GM21576 (cell line): ENCODE data around the gene HECTD4.
A peak's percentile ranks its signal among the peaks of the same experiment; 100 is the strongest.
"Not testable (repeated sequence)": the region's sequence is repeated elsewhere in the genome, so short reads cannot be mapped to it uniquely, and the experiment has no call there.

ENCODE experiments used
- ATAC-seq: cut with Tn5 transposase; IDR thresholded peaks from one replicate; pipeline ENCODE4 v1.9.1; 2021; ENCODE audit warnings: mild to moderate bottlenecking, moderate library complexity; ENCODE audit not compliant: unreplicated experiment

Gene HECTD4

DNA sequence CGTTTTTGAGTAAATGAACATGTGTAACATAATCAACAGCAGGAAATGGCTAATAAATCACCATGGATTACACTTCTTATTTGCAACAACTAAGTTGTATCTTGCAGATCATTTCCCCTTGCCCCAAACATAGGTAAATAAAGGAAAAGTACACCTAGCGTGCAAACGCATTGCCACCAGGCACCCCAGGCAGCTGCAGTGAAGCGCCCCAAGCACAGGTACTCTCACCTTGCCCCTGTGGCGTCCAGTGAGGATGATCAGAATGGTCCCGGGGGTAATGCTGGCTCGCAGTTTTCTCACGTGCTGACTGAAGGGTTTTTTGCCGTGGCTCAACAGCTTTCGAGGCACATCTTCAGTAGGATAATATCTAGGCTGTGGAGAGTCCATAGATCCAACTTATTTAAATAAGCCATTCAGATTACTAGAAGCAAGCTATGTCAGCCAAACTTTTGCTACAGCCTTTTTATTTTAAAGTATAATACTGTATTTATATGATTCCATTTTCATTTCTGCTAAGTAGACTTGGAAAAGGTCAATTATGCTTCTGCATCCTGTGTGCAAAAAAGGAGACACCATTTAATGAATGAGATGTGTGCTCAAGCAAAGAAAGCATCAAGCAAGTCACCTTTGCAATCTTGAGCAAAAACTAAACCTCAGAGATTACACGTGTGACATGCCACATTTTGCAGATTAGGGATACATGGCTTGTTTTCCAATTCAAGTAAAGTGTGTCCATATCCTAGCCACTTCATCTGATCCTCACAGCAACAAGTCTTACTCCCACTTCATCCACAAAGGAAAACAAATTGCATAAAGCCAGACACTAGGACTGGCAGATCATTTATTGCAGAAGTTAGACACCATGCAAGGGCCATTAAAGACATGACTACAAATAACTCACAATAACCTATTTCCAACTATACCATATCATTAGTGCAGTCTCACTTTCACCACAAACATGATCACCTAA lies 24.6 kb upstream of the HECTD4 start:
- ATAC-seq: no peak

DNA sequence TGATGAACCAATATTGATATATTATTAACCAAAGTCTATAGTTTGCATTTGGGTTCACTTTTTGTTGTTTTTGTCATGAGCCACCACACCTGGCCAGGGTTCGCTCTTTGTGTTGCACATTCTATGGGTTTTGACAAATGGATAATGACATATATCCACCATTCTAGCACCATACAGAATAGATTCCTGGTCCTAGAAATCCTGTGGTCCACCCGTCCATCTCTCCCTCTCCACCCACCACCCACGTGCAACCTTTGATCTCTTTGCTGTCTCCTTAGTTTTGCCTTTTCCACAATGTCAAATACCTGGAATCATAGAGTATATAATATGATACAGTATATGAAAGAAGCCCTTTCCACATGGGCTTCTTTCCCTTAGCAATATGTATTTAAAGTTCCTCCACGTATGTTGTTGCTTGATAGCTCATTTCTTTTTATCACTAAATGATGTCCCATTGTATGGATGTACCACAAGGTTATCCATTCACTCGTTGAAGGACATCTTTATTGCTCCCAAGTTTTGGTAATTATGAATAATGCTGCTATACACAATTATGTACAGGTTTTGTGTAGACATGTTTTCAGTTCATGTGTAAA lies 19.8 kb upstream of the HECTD4 start:
- no peak for ATAC-seq

DNA sequence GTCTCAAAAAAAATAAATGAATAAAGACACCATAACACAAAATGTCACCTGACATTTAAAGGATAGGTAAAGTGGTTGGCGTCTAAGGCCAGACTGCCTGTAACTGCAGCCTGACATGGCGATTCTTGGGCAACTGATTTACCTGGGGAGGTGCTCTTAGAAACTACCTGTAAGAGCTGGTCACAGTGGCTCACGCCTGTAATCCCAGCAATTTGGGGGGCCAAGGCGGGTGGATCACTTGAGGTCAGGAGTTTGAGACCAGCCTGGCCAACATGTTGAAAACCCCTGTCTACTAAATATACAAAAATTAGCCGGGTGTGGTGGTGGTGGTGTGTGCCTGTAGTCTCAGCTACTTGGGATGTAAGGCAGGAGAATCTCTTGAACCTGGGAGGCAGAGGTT lies 18.8 kb upstream of the HECTD4 start:
- ATAC-seq: no peak

DNA sequence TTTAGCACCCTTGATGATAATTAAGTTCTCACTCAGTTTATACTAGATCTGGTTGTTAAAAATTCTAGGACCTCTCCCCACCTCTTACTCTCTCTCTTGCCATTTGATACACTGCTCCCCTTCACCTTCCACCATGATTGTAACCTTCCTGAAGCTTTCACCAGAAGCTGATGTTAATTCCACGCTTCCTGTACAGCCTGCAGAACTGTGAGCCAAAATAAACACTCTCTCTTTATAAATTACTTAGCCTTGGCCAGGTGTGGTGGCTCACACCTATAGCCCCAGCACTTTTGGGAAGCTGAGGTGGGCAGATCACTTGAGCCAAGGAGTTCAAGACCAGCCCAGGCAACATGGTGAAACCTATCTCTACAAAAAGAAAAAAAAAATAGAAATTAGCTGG lies 11.1 kb upstream of the HECTD4 start:
- ATAC-seq: no peak

DNA sequence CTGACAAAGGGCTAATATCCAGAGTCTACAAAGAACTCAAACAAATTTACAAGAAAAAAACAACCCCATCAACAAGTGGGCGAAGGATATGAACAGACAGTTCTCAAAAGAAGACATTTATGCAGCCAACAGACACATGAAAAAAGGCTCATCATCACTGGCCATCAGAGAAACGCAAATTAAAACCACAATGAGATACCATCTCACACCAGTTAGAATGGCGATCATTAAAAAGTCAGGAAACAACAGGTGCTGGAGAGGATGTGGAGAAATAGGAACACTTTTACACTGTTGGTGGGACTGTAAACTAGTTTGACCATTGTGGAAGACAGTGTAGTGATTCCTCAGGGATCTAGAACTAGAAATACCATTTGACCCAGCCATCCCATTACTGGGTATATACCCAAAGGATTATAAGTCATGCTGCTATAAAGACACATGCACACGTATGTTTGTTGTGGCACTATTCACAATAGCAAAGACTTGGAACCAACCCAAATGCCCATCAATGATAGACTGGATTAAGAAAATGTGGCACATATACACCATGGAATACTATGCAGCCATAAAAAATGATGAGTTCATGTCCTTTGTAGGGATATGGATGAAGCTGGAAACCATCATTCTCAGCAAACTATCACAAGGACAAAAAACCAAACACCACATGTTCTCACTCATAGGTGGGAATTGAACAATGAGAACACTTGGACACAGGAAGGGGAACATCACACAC lies 7.9 kb upstream of the HECTD4 start:
- not testable (repeated sequence) for ATAC-seq

DNA sequence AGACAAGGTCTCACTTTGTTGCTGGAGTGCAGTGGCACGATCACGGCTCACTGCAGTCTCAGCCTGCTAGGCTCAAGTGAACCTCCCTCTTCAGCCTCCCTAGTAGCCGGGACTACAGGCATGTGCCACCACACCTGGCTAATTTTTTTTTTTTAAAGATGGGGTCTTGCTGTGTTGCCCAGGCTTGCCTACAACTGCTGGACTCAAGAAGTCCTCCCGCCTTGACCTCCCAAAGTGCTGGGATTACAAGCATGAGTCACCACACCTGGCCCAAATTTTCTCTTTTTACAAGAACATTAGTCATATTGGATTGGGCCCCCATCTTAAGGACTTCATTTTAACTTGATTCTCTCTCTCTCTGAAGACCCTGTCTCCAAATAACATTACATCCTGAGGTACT lies 7.0 kb upstream of the HECTD4 start:
- no peak for ATAC-seq

DNA sequence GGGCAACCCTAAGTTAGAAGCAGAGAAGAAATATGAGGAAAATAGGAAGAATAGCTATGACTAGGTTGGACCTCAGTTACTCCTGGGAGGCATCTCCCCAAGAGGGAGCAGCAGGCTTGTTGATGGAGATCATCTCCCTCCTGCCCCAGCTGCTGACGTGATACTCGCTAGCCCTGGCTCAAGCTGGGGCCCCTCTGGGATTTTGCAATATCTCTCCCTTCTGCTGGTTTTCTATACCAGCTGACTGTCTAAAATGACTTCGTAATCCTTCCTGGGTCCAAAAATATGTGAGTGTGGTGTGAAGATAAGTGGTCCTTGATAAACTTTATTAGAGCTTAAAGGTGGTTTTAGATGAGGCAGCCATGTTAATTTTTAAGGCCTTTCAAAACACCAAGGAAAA lies 4.5 kb upstream of the HECTD4 start:
- no peak for ATAC-seq

DNA sequence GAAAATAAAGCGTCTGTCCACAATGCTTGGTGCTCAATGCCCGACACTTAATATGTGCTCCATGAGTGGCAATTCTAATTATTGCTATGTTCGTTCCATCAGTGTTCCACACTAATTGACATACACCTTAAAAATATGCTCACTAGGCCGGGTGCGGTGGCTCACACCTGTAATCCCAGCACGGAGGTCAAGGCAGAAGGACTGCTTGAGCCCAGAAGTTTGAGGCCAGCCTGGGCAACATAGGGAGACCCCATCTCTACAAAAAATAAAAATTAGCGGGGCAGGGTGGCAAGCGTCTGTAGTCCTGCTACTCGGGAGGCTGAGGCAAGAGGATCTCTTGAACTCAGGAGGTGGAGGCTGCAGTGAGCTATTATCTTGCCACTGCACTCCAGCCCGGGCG lies 635 bp upstream of the HECTD4 start:
- ATAC-seq: no peak

DNA sequence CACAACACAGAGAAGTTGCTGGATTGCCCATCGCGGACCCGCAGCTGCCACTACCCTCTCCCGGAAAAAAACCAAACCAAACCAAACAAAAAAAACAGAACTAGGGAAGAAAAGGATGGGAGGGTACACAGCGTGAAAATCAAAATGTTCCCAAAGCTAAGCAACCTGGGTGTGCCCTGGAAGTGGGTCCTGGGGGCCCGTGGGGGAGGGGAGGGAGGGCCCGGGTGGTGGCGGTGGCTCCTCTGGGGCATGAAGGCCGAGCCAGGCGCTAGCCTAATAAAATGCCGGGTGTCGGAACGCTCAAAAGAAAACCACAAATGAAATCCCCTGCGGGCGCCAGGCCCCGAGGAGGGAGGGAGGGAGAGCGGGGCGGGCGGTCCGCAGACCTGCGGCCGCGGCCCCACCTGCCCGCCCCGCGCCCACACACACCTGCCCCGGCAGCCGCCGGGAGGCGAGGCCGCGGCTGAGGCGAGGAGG lies 787 bp downstream of the HECTD4 start:
- ATAC-seq: peak; percentile 34

DNA sequence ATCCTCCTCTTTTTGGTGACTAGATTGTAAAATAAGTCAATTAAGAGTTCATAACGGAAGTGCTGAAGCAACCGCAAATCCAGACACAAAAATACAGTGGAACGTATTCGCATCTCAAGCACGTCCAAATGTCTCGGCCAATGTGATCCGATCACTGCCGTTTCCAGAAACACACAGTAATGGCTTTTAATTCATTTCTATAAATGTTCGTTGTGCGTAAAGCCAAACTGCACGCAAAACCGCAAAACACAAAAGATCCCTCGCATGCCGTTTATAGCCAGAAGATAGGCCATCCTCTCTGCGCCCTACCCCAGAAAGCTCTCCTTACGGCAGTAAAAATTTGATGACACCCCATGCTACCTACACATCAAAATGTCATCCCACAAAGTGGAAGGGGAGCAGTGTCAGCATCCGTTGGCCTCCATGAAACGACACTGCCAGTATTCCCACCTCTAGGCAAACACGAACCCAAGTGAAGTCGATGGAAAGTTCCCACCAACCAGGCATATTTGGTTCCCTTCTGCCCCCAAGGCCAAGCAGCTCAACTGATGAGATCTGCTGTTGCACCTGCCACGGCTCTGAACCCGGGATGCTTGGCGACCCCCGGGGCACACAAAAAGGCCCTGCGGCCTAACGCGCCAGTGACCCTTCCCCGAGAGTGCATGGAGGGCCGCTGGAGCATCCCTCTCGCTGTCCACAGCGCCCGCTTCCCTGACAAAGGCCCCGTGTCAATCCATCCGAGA lies 1.4 kb downstream of the HECTD4 start:
- ATAC-seq: no peak

DNA sequence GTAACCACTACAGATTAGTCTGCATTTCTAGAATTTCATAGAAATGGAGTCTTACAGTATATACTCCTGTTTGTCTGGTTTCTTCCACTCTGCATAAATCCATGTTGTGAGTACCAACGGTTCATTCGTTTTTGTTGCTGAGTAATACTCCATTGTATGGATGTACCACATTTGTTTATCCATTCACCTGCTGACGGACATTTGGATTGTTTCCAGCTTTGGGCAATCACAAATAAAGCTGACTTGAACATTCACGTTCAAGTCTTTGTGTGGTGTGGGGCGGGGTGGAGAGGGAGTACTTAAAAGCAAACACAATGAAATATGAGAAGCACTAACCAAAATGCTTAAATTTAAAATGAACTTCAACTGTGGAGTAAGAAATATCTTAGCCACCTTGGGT lies 7.1 kb downstream of the HECTD4 start:
- no peak for ATAC-seq

DNA sequence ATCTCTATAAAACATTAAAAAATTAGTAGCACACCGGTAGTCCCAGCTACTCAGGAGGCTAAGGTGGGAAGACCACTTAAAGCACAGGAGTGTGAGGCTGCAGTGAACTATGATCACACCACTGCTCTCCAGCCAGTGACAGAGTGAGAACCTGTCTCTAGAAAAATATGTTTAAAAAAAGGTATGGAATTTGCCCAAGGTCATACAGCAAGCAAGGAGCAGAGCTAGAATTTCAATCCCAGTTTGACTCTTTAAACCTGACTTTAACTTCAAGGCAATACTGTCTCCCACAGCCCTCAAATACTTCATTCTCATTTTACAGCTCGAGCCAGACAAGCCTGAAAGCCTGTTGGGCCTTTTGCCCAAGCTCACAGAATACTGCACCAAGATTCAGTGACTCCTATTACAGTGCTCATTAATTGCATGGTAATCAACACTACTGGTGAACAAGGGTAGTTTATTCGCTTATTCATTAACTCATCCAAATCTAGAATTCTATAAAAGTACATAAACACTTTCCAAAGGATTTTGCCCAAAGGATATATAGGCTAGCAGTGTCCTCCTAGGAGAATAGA lies 8.0 kb downstream of the HECTD4 start:
- no peak for ATAC-seq

DNA sequence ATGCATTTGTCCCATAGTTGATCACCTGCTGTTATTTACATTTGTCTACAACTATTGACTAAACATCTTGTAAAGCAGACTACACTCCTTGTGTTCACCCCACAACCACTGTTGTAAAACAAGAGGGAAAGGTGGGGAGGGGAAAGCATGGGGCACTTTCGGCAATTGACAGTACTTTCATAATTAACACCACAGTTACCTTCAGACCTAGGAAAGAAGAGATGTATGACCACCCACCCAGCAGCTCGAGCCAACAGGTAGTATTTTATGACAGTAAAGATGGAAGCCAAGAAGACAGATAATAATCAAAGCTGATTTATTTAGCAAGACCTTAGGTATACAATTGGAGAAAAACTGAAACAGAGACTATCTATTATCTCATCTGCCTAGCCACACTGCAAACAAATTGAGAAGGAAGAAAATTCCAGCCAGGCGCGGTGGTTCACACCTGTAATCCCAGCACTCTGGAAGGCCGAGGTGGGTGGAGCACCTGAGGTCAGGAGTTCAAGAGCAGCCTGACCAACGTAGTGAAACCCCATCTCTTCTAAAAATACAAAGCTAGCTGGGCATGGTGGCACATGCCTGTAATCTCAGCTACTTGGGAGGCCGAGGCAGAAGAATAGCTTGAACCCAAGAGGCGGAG lies 11.2 kb downstream of the HECTD4 start:
- no peak for ATAC-seq

DNA sequence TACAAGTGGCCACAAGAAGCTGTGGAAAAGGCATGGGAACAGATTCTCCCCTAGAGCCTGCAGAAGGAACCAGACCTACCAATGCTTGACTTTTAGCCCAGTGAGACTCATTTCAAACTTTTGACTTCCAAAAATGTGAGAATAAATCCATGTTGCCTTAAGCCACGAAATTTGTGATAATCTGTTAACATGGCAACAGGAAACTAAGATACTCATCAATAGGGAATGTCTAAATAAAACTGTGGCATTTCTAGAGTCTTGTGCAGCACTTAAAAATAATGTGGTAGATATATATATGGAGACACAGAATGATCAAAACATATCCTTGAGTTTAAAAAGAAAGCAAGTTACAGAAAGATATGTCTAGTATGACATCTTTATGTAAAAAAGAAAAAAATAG lies 12.0 kb downstream of the HECTD4 start:
- ATAC-seq: no peak

DNA sequence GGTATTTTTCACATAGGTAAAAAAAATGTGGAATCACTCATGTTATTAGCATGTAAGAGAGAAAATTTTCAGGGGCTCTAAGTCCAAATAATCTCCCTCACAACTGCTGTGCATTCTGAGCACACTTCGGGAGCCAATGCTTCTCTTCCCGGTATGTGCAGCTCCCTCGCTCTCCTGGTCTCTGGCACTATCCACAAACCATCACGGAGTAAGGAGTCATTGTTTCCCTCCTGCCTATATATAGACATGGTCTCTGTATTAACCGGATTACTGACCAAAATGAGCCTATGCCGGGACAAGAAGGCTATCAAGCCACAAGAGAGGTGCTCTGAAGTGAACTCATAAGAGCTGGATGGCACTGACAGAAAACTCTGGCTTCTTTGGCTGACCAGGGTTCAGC lies 13.4 kb downstream of the HECTD4 start:
- ATAC-seq: no peak

DNA sequence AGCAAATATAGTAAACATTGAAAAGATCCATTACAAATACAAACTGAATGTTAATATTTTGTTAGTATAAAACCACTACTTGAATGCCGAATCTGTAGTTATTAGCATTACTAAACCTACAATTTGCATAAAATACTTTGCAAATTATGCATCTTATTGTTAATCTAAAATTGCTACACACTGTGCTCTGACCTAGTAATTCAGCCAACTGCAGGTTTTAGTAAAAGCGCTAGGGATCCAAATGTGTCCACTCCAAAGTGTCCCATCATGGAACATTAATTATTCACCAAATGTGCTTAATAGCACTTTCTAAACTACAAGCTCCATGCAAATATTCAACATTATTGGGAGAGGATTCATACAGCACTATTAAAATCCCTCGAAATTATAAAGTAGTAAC lies 14.3 kb downstream of the HECTD4 start:
- ATAC-seq: no peak

DNA sequence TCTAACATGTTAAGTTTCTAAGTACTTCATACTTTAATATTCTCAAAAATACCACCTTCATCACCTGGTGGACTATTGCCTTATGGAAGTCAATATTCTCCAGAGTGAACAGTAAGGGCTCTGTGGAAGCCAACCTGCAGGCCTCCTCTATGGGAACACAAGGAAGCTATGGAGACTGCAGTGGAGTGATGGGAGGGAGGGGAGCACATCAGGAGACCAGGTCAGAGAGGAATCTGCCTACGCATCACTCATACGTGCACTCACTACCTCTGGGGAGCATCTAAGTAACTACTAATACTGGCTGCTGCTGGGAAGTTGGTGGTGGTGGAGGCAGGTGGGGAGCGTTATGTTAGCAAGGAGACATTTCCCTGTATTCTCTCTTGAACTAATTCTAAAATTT lies 19.9 kb downstream of the HECTD4 start:
- no peak for ATAC-seq

DNA sequence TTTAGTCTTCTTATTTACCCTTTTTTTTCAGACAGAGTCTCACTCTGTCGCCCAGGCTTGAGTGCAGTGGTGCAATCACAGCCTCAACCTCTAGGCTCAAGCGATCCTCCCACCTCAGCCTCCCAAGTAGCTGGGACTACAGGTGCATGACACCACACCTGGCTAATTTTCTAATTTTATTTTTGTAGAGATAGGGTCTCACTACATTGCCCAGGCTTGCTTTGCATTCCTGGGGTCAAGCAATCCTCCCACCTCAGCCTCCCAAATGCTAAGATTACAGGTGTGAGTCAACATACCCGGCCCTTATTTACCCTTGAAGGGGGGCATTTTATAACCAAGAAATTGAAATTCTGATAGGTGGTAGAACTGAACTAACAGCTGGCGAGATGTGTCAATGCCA lies 21.0 kb downstream of the HECTD4 start:
- ATAC-seq: no peak

DNA sequence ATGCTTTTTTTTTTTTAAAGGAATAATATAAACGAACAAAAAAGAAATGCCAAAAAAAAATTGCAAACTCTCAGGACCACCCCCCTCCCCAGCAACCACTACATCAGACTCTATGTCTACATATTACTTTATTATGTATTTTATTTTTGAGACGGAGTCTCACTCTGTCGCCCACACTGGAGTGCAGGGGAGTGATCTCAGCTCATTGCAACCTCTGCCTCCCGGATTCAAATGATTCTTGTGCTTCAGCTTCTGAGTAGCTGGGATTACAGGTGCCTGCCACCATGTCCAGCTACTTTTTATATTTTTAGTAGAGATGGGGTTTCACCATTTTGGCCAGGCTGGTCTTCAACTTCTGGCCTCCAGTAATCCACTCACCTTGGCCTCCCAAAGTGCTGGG lies 22.9 kb downstream of the HECTD4 start:
- ATAC-seq: no peak

DNA sequence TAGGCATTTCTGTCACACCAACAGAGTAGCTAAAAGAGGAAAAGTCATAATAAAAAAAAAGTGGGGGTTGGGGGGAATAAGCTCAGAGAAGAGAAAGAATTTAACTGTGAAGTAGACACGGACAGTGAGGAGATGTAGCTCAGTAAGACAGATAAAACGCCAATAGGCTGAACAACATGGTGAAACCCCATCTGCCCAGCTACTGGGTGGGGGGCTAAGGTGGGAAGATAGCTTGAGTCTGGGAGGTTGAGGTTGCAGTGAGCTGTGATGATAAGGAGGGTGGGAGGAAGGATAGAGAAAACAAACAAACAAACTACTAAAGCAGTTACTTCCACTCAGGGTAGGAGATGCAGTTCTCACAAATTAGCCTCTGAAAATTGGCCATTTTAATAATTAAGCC lies 25.0 kb downstream of the HECTD4 start:
- ATAC-seq: no peak
